PC-3 (cell line): Measurements from ENCODE around the gene RUBCN.

Source experiments
- EZH2 ChIP-seq: fragments of 300-600 bp; sonication (generic); IDR thresholded peaks from one replicate; pipeline ENCODE4 v1.6.1; 2017; ENCODE audit warnings: antibody characterized with exemption, mild to moderate bottlenecking, low read length; ENCODE audit not compliant: unreplicated experiment
- EZH2phosphoT487 ChIP-seq: fragments of 300-600 bp; sonication (generic); IDR thresholded peaks from 2 replicates; pipeline ENCODE4 v1.6.1; 2018; ENCODE audit warnings: mild to moderate bottlenecking, antibody characterized with exemption, low read length, borderline replicate concordance
- TF ChIP-seq, protein P1 (sequence below): fragments of 300-600 bp; sonication (generic); conservative IDR thresholded peaks from 2 replicates; pipeline ENCODE4 v1.5.1; 2017; ENCODE audit warnings: antibody characterized with exemption, low read depth, mild to moderate bottlenecking, low read length

GRCh38 chr3:197682713-197683112 lies 54.0 kb downstream of the RUBCN start:
- TF ChIP-seq, protein P1, sequence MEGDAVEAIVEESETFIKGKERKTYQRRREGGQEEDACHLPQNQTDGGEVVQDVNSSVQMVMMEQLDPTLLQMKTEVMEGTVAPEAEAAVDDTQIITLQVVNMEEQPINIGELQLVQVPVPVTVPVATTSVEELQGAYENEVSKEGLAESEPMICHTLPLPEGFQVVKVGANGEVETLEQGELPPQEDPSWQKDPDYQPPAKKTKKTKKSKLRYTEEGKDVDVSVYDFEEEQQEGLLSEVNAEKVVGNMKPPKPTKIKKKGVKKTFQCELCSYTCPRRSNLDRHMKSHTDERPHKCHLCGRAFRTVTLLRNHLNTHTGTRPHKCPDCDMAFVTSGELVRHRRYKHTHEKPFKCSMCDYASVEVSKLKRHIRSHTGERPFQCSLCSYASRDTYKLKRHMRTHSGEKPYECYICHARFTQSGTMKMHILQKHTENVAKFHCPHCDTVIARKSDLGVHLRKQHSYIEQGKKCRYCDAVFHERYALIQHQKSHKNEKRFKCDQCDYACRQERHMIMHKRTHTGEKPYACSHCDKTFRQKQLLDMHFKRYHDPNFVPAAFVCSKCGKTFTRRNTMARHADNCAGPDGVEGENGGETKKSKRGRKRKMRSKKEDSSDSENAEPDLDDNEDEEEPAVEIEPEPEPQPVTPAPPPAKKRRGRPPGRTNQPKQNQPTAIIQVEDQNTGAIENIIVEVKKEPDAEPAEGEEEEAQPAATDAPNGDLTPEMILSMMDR = peak; percentile 21; the same call in 1 of the 2 replicates
- no peak for TF ChIP-seq EZH2
- TF ChIP-seq EZH2phosphoT487 = no peak
